ENCODE results near the gene CASS4.
A peak's percentile ranks its signal among the peaks of the same experiment; 100 is the strongest.

The CASS4 gene

GRCh38 chr20:56427797-56428196, 15.7 kb downstream of the CASS4 start:
- no peak for DNase-seq (ENCODE audit: low read depth in 2 of 2)
- TF ChIP-seq CTCF (IDR thresholded peaks at IDR 0.05; ENCODE audit: low read depth, low read length), result no peak
- no peak overlapping the region for H3K4me3 ChIP-seq (replicated peaks in 1 of 2; ENCODE audit: low read depth in 2 of 2, low read length in 2 of 2)

- DNase-seq (ENCODE audit: low read depth in 2 of 2), result no peak
- TF ChIP-seq CTCF (IDR thresholded peaks at IDR 0.05; ENCODE audit: low read depth, low read length), result no peak
- H3K4me3 ChIP-seq (replicated peaks in 1 of 2; ENCODE audit: low read depth in 2 of 2, low read length in 2 of 2), result no peak overlapping the region
Measured at GRCh38 chr20:56428410-56428809, 16.4 kb downstream of the CASS4 start.

GRCh38 chr20:56428881-56429280, 16.8 kb downstream of the CASS4 start:
- no peak overlapping the region for H3K4me3 ChIP-seq (replicated peaks in 1 of 2; ENCODE audit: low read depth in 2 of 2, low read length in 2 of 2)
- no peak for DNase-seq (ENCODE audit: low read depth in 2 of 2)
- TF ChIP-seq CTCF (IDR thresholded peaks at IDR 0.05; ENCODE audit: low read depth, low read length), result no peak

- H3K4me3 ChIP-seq (replicated peaks in 1 of 2; ENCODE audit: low read depth in 2 of 2, low read length in 2 of 2), result no peak overlapping the region
- TF ChIP-seq CTCF (IDR thresholded peaks at IDR 0.05; ENCODE audit: low read depth, low read length), result no peak
- peak; percentile 53 to 61 for DNase-seq (ENCODE audit: low read depth in 2 of 2)
Measured at GRCh38 chr20:56429502-56429901, 17.4 kb downstream of the CASS4 start.

GRCh38 chr20:56429941-56430340, 17.9 kb downstream of the CASS4 start:
- no peak overlapping the region for H3K4me3 ChIP-seq (replicated peaks in 1 of 2; ENCODE audit: low read depth in 2 of 2, low read length in 2 of 2)
- no peak for TF ChIP-seq CTCF (IDR thresholded peaks at IDR 0.05; ENCODE audit: low read depth, low read length)
- no peak for DNase-seq (ENCODE audit: low read depth in 2 of 2)

- DNase-seq (ENCODE audit: low read depth in 2 of 2), result peak in 1 of 2 donors; percentile 31
- no peak for TF ChIP-seq CTCF (IDR thresholded peaks at IDR 0.05; ENCODE audit: low read depth, low read length)
- no peak overlapping the region for H3K4me3 ChIP-seq (replicated peaks in 1 of 2; ENCODE audit: low read depth in 2 of 2, low read length in 2 of 2)
Measured at GRCh38 chr20:56430461-56430860, 18.4 kb downstream of the CASS4 start.

GRCh38 chr20:56430957-56431356, 18.9 kb downstream of the CASS4 start:
- TF ChIP-seq CTCF (IDR thresholded peaks at IDR 0.05; ENCODE audit: low read depth, low read length), result no peak

More at GRCh38 chr20:56430957-56431356, 18.9 kb downstream of the CASS4 start:
- no peak for DNase-seq (ENCODE audit: low read depth in 2 of 2)
- no peak overlapping the region for H3K4me3 ChIP-seq (replicated peaks in 1 of 2; ENCODE audit: low read depth in 2 of 2, low read length in 2 of 2)
